GM21619 (cell line): ENCODE measurements around the gene PADI6.
"Not testable (repeated sequence)": the region's sequence is repeated elsewhere in the genome, so short reads cannot be mapped to it uniquely, and the experiment has no call there.

Source experiments
- ATAC-seq: cut with Tn5 transposase; IDR thresholded peaks from one replicate; pipeline ENCODE4 v1.9.1; 2021; ENCODE audit not compliant: unreplicated experiment

PADI6 gene

GRCh38 chr1:17371896-17372295, at the start of gene PADI6:
Gene PADI6, plus strand, starts transcription at chr1:17372196. Its CDS starts 50 bp downstream, at chr1:17372246.
- ATAC-seq = no peak

GRCh38 chr1:17328855-17329254, 43.1 kb upstream of the PADI6 start:
- ATAC-seq = no peak

- no peak for ATAC-seq
These were observed 42.4 kb upstream of the PADI6 start for GRCh38 chr1:17329610-17330009.

- ATAC-seq = no peak
These were observed 41.1 kb upstream of the PADI6 start for GRCh38 chr1:17330856-17331255.

- ATAC-seq = no peak
These were observed 38.9 kb upstream of the PADI6 start for GRCh38 chr1:17333081-17333480.

GRCh38 chr1:17335821-17336710, 35.9 kb upstream of the PADI6 start:
- ATAC-seq = no peak

GRCh38 chr1:17338706-17339493, 33.1 kb upstream of the PADI6 start:
- ATAC-seq = no peak

- no peak for ATAC-seq
These were observed 32.5 kb upstream of the PADI6 start for GRCh38 chr1:17339521-17339920.

GRCh38 chr1:17340358-17340757, 31.6 kb upstream of the PADI6 start:
- ATAC-seq = no peak

- no peak for ATAC-seq
These were observed 30.0 kb upstream of the PADI6 start for GRCh38 chr1:17342014-17342441.

GRCh38 chr1:17345506-17345905, 26.5 kb upstream of the PADI6 start:
- not testable (repeated sequence) for ATAC-seq

- no peak for ATAC-seq
These were observed 25.8 kb upstream of the PADI6 start for GRCh38 chr1:17346046-17346789.

GRCh38 chr1:17347769-17348592, 24.0 kb upstream of the PADI6 start:
- ATAC-seq = no peak

GRCh38 chr1:17348593-17349234, 23.3 kb upstream of the PADI6 start:
- no peak for ATAC-seq

GRCh38 chr1:17350083-17350482, 21.9 kb upstream of the PADI6 start:
- ATAC-seq = no peak

GRCh38 chr1:17350928-17351446, 21.0 kb upstream of the PADI6 start:
- no peak for ATAC-seq

- ATAC-seq = no peak
These were observed 20.2 kb upstream of the PADI6 start for GRCh38 chr1:17351598-17352324.

GRCh38 chr1:17352419-17352909, 19.5 kb upstream of the PADI6 start:
- no peak for ATAC-seq

GRCh38 chr1:17355898-17356297, 16.1 kb upstream of the PADI6 start:
- ATAC-seq = no peak
